GM18499 (cell line): ENCODE results near the gene PRMT3.
A peak's percentile ranks its signal among the peaks of the same experiment; 100 is the strongest.
"Not testable (repeated sequence)": the region's sequence is repeated elsewhere in the genome, so short reads cannot be mapped to it uniquely, and the experiment has no call there.

Source experiments
- ATAC-seq: cut with Tn5 transposase; IDR thresholded peaks from one replicate; pipeline ENCODE4 v1.9.1; 2021; ENCODE audit warnings: moderate number of reproducible peaks; ENCODE audit not compliant: insufficient read depth, unreplicated experiment

The PRMT3 gene

DNA sequence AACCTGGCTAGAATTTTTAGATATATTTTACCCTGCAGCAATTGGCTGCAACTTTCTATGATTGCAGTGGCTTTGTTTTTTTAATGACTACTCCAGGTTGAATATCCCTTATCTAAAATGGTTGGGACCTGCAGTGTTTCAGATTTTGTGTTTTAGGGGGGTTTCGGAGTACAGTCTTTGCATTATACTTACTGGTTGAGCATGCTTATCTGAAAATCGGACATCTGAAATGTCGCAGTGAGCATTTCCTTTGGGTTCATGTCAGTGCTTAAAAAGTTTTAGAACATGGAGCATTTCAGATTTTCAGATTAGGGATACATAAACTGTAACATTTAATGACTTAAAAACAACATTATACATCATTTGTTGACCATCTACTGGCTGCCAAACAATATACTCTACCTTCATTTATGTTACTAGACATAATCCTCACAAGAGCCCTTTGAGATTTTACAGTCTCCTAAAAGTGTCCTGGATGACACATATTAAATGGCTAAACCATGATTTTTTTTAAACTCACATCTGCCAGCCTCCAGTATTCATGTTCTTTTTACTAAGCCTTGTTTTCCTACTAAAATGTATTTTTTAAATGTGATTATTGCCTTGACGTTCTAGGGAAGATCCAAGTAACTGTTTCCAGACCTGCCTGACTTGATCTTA lies 66.3 kb downstream of the PRMT3 start:
- no peak for ATAC-seq

DNA sequence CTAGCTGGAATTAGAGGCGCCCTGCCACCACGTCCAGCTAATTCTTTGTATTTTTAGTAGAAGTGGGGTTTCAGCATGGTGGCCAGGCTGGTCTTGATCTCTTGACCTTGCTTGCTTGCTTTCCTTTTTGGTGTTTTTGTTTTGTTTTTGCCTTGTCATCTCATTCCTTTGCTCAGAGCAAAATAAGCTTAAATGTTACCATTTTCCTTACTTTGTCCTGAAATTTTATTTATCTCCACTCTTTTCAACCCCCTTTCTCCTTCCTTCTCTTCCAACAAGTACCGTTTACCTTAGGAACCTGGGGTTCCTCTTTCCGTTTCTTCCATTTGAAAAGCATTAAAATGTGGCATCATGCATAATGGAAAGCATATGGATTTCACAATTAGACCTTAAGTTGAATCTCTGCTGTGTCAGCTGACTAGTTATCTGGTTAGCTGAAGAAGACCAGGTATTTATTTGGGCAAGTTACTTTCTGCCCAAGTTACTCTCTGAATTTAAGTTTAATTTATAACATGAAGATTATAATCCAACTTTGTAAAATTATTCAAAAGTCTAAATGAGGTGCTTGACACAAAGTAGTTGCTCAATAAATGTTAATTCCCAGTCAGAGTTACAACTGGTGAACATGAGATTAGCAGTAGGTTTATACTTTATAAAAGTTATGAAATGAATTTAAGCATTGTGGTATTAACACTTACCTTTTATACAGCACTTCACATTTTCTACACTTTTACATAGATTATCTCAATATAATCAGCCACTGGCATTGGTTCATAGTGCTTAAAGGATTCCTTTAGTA lies 69.7 kb downstream of the PRMT3 start:
- no peak for ATAC-seq

DNA sequence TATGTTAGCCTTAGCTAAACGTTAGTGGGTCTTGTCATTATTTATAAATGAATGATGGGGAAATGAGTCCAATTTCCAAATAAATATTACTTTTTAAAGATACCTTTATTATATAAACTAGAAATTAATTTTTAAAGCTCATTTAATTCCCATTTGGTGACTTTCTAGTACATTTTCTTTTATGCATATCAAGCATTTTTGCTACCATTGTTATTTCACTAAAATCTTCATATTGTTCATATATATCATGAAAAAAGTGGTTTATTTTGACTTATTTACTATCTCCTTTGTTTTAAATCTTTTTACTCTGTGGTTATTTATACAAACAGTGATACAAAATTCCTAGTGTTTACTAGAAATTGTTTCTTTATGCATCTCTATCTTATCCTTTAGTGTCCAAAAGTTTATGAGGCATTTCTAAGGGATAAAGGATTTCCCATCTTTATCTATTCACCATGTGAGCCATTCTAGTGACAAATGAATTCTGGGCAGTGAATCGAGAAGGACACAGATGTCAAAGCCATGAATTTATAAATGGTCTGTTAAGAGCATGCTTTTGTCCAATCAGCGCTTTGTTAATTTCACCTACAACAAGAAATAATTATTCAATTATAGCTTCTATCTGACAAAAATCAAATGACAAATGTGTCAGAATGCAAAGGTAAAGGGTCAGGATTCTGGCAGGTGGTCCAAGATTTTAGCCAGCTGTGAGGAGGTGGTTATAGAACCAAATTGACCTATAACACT lies 70.6 kb downstream of the PRMT3 start:
- ATAC-seq = no peak

GRCh38 chr11:20458905-20459632 lies 71.6 kb downstream of the PRMT3 start:
- ATAC-seq = no peak

GRCh38 chr11:20459865-20460264 lies 72.3 kb downstream of the PRMT3 start:
- ATAC-seq = no peak

- ATAC-seq = no peak
Observed at GRCh38 chr11:20464518-20464917, 77.0 kb downstream of the PRMT3 start.

- no peak for ATAC-seq
Observed at GRCh38 chr11:20467487-20468185, 80.1 kb downstream of the PRMT3 start.

DNA sequence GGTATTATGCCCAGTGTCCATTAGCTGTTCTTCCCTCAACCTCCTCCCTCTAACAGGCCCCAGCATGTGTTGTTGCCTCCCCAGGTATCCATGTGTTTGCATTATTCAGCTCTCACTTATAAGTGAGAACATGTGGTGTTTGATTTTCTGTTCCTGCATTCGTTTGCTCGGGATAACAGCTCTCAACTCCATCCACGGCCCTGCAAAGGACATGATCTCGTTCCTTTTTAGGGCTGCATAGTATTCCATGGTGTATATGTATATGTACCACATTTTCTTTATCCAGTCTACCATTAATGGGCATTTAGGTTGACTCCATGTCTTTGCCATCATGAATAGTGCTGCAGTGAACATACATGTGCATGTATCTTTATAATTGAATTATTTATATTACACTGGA lies 82.8 kb downstream of the PRMT3 start:
- no peak for ATAC-seq

DNA sequence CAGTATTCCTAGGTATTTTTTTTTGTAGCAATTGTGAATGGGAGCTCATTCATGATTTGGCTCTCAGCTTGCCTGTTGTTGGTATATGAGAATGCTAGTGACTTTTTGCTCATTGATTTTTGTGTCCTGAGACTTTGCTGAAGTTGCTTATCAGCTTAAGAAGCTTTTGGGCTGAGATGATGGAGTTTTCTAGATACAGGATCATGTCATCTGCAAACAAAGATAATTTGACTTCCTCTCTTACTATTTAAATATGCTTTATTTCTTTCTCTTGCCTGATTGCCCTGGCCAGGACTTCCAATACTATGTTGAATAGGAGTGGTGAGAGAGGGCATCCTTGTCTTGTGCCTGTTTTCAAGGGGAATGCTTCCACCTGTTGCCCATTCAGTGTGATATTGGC lies 84.4 kb downstream of the PRMT3 start:
- not testable (repeated sequence) for ATAC-seq

GRCh38 chr11:20474176-20474881 lies 86.8 kb downstream of the PRMT3 start:
- ATAC-seq = no peak

GRCh38 chr11:20474882-20475517 lies 87.5 kb downstream of the PRMT3 start:
- ATAC-seq = no peak

DNA sequence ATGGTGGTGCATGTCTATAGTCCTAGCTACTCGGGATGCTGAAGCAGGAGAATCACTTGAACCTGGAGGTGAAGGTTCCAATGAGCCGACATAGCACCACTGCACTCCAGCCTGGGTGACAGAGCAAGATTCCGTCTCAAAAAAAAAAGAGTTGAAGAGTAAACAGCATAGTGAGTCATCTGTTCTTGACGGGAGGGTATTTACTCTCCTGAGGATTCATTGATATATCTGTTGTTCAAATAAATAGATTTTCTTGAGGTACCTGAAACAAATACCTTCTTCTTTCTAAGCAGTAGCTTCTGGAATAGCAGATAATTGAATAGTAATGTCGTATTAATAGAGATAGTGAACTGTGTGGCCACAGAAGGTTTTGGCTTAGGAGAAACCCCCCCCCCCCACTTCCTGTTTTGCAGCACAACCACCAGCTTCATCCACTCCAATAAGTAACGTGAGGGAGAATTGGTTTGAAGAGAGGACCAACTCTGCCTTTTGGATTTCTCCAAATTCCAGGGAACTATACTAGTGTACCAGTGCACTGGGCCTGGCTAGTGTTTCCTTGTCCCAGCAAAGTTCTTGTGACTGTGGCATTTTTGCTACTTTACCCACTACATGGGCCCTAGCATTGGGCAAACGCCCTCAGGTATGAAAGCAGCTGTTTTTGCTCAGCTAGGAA lies 90.0 kb downstream of the PRMT3 start:
- no peak for ATAC-seq

- no peak for ATAC-seq
Observed at GRCh38 chr11:20479513-20479912, 92.0 kb downstream of the PRMT3 start.

GRCh38 chr11:20483931-20484330 lies 96.4 kb downstream of the PRMT3 start:
- ATAC-seq = no peak

DNA sequence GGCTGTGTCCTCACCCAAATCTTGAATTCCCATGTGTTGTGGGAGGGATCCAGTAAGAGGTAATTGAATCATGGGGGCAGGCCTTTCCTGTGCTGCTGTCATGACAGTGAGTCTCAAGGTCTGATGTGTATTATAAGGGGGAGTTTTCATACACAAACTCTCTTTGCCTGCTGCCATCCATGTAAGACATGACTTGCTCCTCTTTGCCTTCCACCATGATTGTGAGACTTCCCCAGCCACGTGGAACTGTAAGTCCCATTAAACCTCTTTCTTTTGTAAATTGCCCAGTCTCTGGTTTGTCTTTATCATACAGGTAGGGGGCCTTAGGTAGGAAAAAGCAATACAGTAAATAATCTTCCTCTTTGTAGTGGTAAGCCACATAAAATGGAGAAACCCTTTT lies 96.9 kb downstream of the PRMT3 start:
- ATAC-seq = not testable (repeated sequence)

- no peak for ATAC-seq
Observed at GRCh38 chr11:20488352-20488751, 100.8 kb downstream of the PRMT3 start.

DNA sequence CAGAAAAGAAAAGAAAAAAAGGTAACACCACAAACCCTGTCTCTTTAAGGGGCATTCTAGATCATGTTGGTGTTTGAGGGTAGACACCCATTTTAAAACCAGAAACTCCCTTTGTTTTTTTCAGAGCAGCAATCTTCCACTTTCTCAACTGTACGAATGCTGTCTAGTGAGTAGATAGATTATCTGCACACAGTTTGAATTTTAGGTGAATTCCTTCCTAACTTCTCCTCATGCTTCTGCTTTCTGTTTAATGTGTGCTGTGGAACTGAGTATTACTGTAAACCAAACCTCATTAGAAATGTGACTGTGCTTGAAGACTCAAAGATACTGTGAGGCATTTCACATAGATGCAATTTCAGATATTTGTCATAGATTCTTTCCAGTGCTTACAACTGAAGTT lies 102.4 kb downstream of the PRMT3 start:
- peak; percentile 77 for ATAC-seq

- no peak for ATAC-seq
Observed at GRCh38 chr11:20493340-20493739, 105.8 kb downstream of the PRMT3 start.
